Measurements from ENCODE around the gene EFR3B. TPM values are rescaled to one million over a fixed set of nuclear protein-coding genes. Genes with fewer than 3 reads are reported as not detected.
A peak's percentile ranks its signal among the peaks of the same experiment; 100 is the strongest.

Gene EFR3B
- total and polyA plus RNA-seq, 10 of the 15 experiments (the other 5 are each of a cell fraction or from before 2014, with no cell fraction given): 0.12 to 3.9 (median 1.8) TPM

- intact Hi-C loops (cut with micrococcal nuclease; ENCODE audit: unreplicated experiment): no loop called here
- no peak overlapping the region for H2AFZ ChIP-seq (ENCODE audit: control insufficient read depth, low read depth, low read length)
- H3K27me3 ChIP-seq (replicated peaks in 1 of 2; ENCODE audit: control insufficient read depth in 2 of 2, insufficient read depth in 2 of 2, low read length in 1 of 2): peaks cover 2 to 5% of the 10 kb centered on the region in 2 experiments; a peak in 3 of 4 replicates
- H3K9me3 ChIP-seq (replicated peaks; ENCODE audit: control insufficient read depth, insufficient read depth, low read length): no peaks in the 10 kb centered on the region
- SMC1A ChIA-PET (ENCODE audit: uncharacterized antibody, unreplicated experiment): interaction anchor here (0.6 to 0.9 kb wide), 2 partner anchors 71 to 101 kb away, joined by 3 read pairs; no protein-coding TSS in a partner anchor
- H3K4me2 ChIP-seq (ENCODE audit: control insufficient read depth, insufficient read depth): peak overlapping the region; percentile 62
- no peaks in the 10 kb centered on the region for H4K20me1 ChIP-seq (ENCODE audit: control insufficient read depth, insufficient read depth)
- no peak overlapping the region for H3K9ac ChIP-seq (ENCODE audit: control insufficient read depth, insufficient read depth, low read length)
- in situ Hi-C loops (cut with MboI): no loop called here
- CTCF ChIA-PET: no interaction called here
- POLR2A ChIA-PET: no interaction called here
- no peaks in the 10 kb centered on the region for H3K36me3 ChIP-seq (ENCODE audit: control insufficient read depth in 2 of 2, insufficient read depth in 2 of 2, low read length in 1 of 2)
- no TSS peak for BruUV-seq (replicated peaks)
- no peaks in the 10 kb centered on the region for H3K79me2 ChIP-seq (ENCODE audit: control insufficient read depth, insufficient read depth, low read length)
- peaks cover 29% of the 10 kb centered on the region for H3K4me1 ChIP-seq (ENCODE audit: control insufficient read depth, insufficient read depth, low read length)
- no peak overlapping the region for H3K27ac ChIP-seq (ENCODE audit: control insufficient read depth, insufficient read depth)
- H3K4me3 ChIP-seq: no peak overlapping the region
- peak; percentile 26 for DNase-seq (ENCODE audit: low read depth, low spot score)
- RAD21 ChIA-PET (ENCODE audit: unreplicated experiment): no interaction called here
- TF ChIP-seq MAX (IDR thresholded peaks at IDR 0.05; ENCODE audit: low read depth, low read length) (no peak), RAD21 (IDR thresholded peaks at IDR 0.05; ENCODE audit: insufficient read depth, low read depth, low read length) (no peak), SPI1 (IDR thresholded peaks at IDR 0.05; ENCODE audit: borderline replicate concordance, insufficient read depth, low read depth, low read length) (peak; percentile 63; the same call in 1 of the 2 replicates), JUND (IDR thresholded peaks at IDR 0.05; ENCODE audit: low read depth, low read length) (no peak)
- 7% methylated on average over 6 of the region's 6 CpGs for WGBS (ENCODE audit: insufficient coverage, insufficient replicate concordance, low lambda C conversion rate, missing lambda C conversion rate)
- no peak for ATAC-seq
- no peak for FAIRE-seq
These were observed 3.1 kb downstream of the EFR3B start for GRCh38 chr2:25044990-25045389.

- 77% methylated on average over 4 of the region's 4 CpGs for WGBS (ENCODE audit: insufficient coverage, insufficient replicate concordance, low lambda C conversion rate, missing lambda C conversion rate)
- BruUV-seq (replicated peaks): no TSS peak
- H4K20me1 ChIP-seq (ENCODE audit: control insufficient read depth, insufficient read depth): no peaks in the 10 kb centered on the region
- ChIA-PET POLR2A (no interaction called here), SMC1A (ENCODE audit: uncharacterized antibody, unreplicated experiment) (no interaction called here), RAD21 (ENCODE audit: unreplicated experiment) (interaction anchor here (0.7 kb wide), 1 partner anchor 14 kb away, joined by 3 read pairs; no protein-coding TSS in a partner anchor), CTCF (interaction anchor here (0.6 to 1.1 kb wide), 2 partner anchors 14 to 474 kb away, joined by 4 read pairs; no protein-coding TSS in a partner anchor)
- H3K27ac ChIP-seq (ENCODE audit: control insufficient read depth, insufficient read depth): no peak overlapping the region
- in situ Hi-C loops (cut with MboI) (no loop called here), intact Hi-C loops (cut with micrococcal nuclease; ENCODE audit: unreplicated experiment) (no loop called here)
- no peak for ATAC-seq
- H3K79me2 ChIP-seq (ENCODE audit: control insufficient read depth, insufficient read depth, low read length): no peaks in the 10 kb centered on the region
- no peak overlapping the region for H3K9ac ChIP-seq (ENCODE audit: control insufficient read depth, insufficient read depth, low read length)
- DNase-seq (ENCODE audit: low read depth, low spot score): no peak
- no peak overlapping the region for H2AFZ ChIP-seq (ENCODE audit: control insufficient read depth, low read depth, low read length)
- no peak overlapping the region for H3K4me2 ChIP-seq (ENCODE audit: control insufficient read depth, insufficient read depth)
- H3K27me3 ChIP-seq (replicated peaks in 1 of 2; ENCODE audit: control insufficient read depth in 2 of 2, insufficient read depth in 2 of 2, low read length in 1 of 2): no peaks in the 10 kb centered on the region; a peak in 1 of 4 replicates
- peaks cover 25% of the 10 kb centered on the region for H3K4me1 ChIP-seq (ENCODE audit: control insufficient read depth, insufficient read depth, low read length)
- no peak for FAIRE-seq
- H3K9me3 ChIP-seq (replicated peaks; ENCODE audit: control insufficient read depth, insufficient read depth, low read length): no peaks in the 10 kb centered on the region
- no peak overlapping the region for H3K4me3 ChIP-seq
- no peaks in the 10 kb centered on the region for H3K36me3 ChIP-seq (ENCODE audit: control insufficient read depth in 2 of 2, insufficient read depth in 2 of 2, low read length in 1 of 2)
- TF ChIP-seq NR2C1 (IDR thresholded peaks at IDR 0.05) (no peak), SIX5 (IDR thresholded peaks at IDR 0.05; ENCODE audit: low read depth, low read length, severe bottlenecking) (no peak), KDM1A (IDR thresholded peaks at IDR 0.05; ENCODE audit: borderline replicate concordance) (no peak), SRF (IDR thresholded peaks at IDR 0.05; ENCODE audit: low read depth in 2 of 2, low read length in 2 of 2) (no peak), E2F8 (IDR thresholded peaks at IDR 0.05; ENCODE audit: low read depth, partially characterized antibody) (no peak), E2F4 (IDR thresholded peaks at IDR 0.05; ENCODE audit: low read depth, low read length) (no peak), TCF7 (IDR thresholded peaks at IDR 0.05; ENCODE audit: borderline replicate concordance) (no peak)
These were observed 7.5 kb downstream of the EFR3B start for GRCh38 chr2:25049422-25049821.
